HepG2 (cell line): ENCODE data around the gene INF2. TPM values are rescaled to one million over a fixed set of nuclear protein-coding genes. Genes with fewer than 3 reads are reported as not detected.

Experiments
- AKAP8 ChIP-seq: sonication (generic); formaldehyde crosslinking; IDR thresholded peaks from 2 replicates; pipeline ENCODE4 v1.5.1; 2020; ENCODE audit warnings: mild to moderate bottlenecking, missing genetic modification reagents
- ATF7 ChIP-seq, 2 experiments: fragments of 450-650 bp in 1 of 2; sonication (generic) in 1 of 2; formaldehyde crosslinking in 1 of 2; IDR thresholded peaks; 2 replicates each; pipeline versions ENCODE4 v1.4.0 to v1.6.1; 2016 to 2020; ENCODE audit warnings: antibody characterized with exemption in 1 of 2, mild to moderate bottlenecking in 1 of 2, missing genetic modification reagents in 1 of 2
- FOXO1 ChIP-seq: sonication (generic); formaldehyde crosslinking; IDR thresholded peaks from 2 replicates; pipeline ENCODE4 v1.4.0; 2020; ENCODE audit warnings: missing genetic modification reagents
- MAFG ChIP-seq: sonication (generic); formaldehyde crosslinking; IDR thresholded peaks from 2 replicates; pipeline ENCODE4 v1.5.1; 2020; ENCODE audit warnings: mild to moderate bottlenecking, missing genetic modification reagents
- ZC3H13 ChIP-seq: sonication (generic); formaldehyde crosslinking; IDR thresholded peaks from 2 replicates; pipeline ENCODE4 v1.8.1; 2023; ENCODE audit warnings: mild to moderate bottlenecking, missing genetic modification reagents, moderate library complexity
- ZFP62 ChIP-seq: sonication (generic); formaldehyde crosslinking; IDR thresholded peaks from 2 replicates; pipeline ENCODE4 v1.4.0; 2020; ENCODE audit warnings: missing genetic modification reagents
- ZNF260 ChIP-seq: sonication (generic); formaldehyde crosslinking; IDR thresholded peaks from 2 replicates; pipeline ENCODE4 v1.4.0; 2020; ENCODE audit warnings: missing genetic modification reagents, low read depth, mild to moderate bottlenecking, borderline replicate concordance
- ZNF451 ChIP-seq: sonication (generic); formaldehyde crosslinking; IDR thresholded peaks from 2 replicates; pipeline ENCODE4 v1.5.0; 2020; ENCODE audit warnings: mild to moderate bottlenecking, missing genetic modification reagents
- ZNF550 ChIP-seq: sonication (generic); formaldehyde crosslinking; IDR thresholded peaks from 2 replicates; pipeline ENCODE4 v1.4.0; 2020; ENCODE audit warnings: mild to moderate bottlenecking, missing genetic modification reagents, borderline replicate concordance
- ZNF567 ChIP-seq: sonication (generic); formaldehyde crosslinking; IDR thresholded peaks from 2 replicates; pipeline ENCODE4 v1.8.1; 2023; ENCODE audit warnings: mild to moderate bottlenecking, missing genetic modification reagents, borderline replicate concordance
- ZNF629 ChIP-seq: sonication (generic); formaldehyde crosslinking; conservative IDR thresholded peaks from 2 replicates; pipeline ENCODE4 v1.5.0; 2020; ENCODE audit warnings: missing genetic modification reagents
- ZNF709 ChIP-seq: sonication (generic); formaldehyde crosslinking; IDR thresholded peaks from 2 replicates; pipeline ENCODE4 v1.5.0; 2020; ENCODE audit warnings: mild to moderate bottlenecking, missing genetic modification reagents
- polyA plus RNA-seq, 8 experiments: library from polyadenylated mRNA; depleted of rRNA in 3 of 8; stranded (reverse) in 7 of 8; unstranded in 1 of 8; fragments of >200 nt; fragmentation: Illumina TruSeq in 4 of 8; extraction: Trizol in 4 of 8; gene quantifications; 2 replicates each; pipeline versions ENCODE4 v1.2.1 to v1.2.3, GENCODE V29; 2011 to 2016; ENCODE audit warnings: low read depth in 4 of 8, missing spikeins in 1 of 8, mixed read lengths in 1 of 8; ENCODE audit not compliant: insufficient read depth in 1 of 8
- total RNA-seq, 5 experiments: library from RNA; depleted of rRNA; stranded (reverse); fragments of >200 nt; fragmentation: Illumina TruSeq; extraction: Trizol; gene quantifications; 2 replicates each; pipeline ENCODE4 v1.2.3, GENCODE V29; 2016; ENCODE audit warnings: low read depth in 1 of 5
- TF ChIP-seq, protein P1 (sequence below): sonication (generic); formaldehyde crosslinking; IDR thresholded peaks from 2 replicates; pipeline ENCODE4 v1.4.0; 2020; ENCODE audit warnings: low read depth, missing genetic modification reagents
- TF ChIP-seq, protein P2 (sequence below): sonication (generic); formaldehyde crosslinking; conservative IDR thresholded peaks from 2 replicates; pipeline ENCODE4 v1.8.0; 2022; ENCODE audit warnings: mild to moderate bottlenecking, moderate library complexity, missing genetic modification reagents
- TF ChIP-seq, protein P3 (sequence below): sonication (generic); formaldehyde crosslinking; conservative IDR thresholded peaks from 2 replicates; pipeline ENCODE4 v1.4.0; 2020; ENCODE audit warnings: missing genetic modification reagents
- TF ChIP-seq, protein P4 (sequence below): sonication (generic); formaldehyde crosslinking; IDR thresholded peaks from 2 replicates; pipeline ENCODE4 v1.5.0; 2020; ENCODE audit warnings: mild to moderate bottlenecking, missing genetic modification reagents, borderline replicate concordance

The INF2 gene
- total and polyA plus RNA-seq, 2 of the 13 experiments (the other 11 are each of a cell fraction or from before 2014, with no cell fraction given): 16.4 to 26.4 TPM

DNA sequence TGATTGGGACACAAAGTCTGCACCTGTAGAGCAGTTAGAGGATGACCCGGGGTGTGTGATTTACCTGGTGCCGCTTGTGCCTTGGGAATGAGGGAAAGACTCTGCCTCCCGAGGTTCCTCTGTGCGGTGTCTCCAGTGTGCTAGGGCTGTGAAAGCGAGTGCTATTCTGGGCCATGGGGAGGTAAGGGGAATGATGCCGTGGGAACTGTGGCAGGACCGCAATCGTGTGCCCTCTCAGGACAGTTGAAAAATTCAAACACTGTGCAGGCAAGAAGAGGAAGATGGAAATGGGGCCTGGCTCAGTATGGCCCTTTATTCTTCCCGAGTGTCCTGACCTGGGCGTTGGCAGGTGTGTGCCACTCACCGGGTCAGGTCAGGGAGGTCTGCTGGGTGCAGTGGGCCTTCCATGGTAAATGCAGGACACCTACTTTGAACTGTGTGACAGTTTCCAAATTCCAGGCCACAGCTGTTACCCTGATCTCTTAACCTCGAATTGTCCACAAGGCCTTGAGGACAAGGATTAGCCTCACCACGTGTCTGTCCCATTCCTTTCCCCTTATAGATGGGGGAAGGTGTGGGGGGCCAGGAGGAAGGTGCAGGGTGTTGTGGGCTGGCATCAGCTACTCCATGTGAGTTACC is 64.9 kb downstream of the INF2 start (continued):
- TF ChIP-seq, protein P1, sequence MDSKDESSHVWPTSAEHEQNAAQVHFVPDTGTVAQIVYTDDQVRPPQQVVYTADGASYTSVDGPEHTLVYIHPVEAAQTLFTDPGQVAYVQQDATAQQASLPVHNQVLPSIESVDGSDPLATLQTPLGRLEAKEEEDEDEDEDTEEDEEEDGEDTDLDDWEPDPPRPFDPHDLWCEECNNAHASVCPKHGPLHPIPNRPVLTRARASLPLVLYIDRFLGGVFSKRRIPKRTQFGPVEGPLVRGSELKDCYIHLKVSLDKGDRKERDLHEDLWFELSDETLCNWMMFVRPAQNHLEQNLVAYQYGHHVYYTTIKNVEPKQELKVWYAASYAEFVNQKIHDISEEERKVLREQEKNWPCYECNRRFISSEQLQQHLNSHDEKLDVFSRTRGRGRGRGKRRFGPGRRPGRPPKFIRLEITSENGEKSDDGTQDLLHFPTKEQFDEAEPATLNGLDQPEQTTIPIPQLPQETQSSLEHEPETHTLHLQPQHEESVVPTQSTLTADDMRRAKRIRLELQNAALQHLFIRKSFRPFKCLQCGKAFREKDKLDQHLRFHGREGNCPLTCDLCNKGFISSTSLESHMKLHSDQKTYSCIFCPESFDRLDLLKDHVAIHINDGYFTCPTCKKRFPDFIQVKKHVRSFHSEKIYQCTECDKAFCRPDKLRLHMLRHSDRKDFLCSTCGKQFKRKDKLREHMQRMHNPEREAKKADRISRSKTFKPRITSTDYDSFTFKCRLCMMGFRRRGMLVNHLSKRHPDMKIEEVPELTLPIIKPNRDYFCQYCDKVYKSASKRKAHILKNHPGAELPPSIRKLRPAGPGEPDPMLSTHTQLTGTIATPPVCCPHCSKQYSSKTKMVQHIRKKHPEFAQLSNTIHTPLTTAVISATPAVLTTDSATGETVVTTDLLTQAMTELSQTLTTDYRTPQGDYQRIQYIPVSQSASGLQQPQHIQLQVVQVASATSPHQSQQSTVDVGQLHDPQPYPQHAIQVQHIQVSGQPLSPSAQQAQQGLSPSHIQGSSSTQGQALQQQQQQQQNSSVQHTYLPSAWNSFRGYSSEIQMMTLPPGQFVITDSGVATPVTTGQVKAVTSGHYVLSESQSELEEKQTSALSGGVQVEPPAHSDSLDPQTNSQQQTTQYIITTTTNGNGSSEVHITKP: no peak
- no peak for TF ChIP-seq ZNF260 (CRISPR knock-in tag)
- no peak for TF ChIP-seq ZNF567 (CRISPR knock-in tag)
- TF ChIP-seq ZNF550 (CRISPR knock-in tag): no peak
- TF ChIP-seq AKAP8 (CRISPR knock-in tag): no peak; the same call in 1 of the 2 replicates
- TF ChIP-seq, protein P2, sequence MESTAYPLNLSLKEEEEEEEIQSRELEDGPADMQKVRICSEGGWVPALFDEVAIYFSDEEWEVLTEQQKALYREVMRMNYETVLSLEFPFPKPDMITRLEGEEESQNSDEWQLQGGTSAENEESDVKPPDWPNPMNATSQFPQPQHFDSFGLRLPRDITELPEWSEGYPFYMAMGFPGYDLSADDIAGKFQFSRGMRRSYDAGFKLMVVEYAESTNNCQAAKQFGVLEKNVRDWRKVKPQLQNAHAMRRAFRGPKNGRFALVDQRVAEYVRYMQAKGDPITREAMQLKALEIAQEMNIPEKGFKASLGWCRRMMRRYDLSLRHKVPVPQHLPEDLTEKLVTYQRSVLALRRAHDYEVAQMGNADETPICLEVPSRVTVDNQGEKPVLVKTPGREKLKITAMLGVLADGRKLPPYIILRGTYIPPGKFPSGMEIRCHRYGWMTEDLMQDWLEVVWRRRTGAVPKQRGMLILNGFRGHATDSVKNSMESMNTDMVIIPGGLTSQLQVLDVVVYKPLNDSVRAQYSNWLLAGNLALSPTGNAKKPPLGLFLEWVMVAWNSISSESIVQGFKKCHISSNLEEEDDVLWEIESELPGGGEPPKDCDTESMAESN (CRISPR knock-in tag): no peak
- TF ChIP-seq ZFP62 (CRISPR knock-in tag): no peak
- TF ChIP-seq ZNF629 (CRISPR knock-in tag): no peak
- TF ChIP-seq ZNF709 (CRISPR knock-in tag): no peak; the same call in 1 of the 2 replicates
- TF ChIP-seq, protein P3, sequence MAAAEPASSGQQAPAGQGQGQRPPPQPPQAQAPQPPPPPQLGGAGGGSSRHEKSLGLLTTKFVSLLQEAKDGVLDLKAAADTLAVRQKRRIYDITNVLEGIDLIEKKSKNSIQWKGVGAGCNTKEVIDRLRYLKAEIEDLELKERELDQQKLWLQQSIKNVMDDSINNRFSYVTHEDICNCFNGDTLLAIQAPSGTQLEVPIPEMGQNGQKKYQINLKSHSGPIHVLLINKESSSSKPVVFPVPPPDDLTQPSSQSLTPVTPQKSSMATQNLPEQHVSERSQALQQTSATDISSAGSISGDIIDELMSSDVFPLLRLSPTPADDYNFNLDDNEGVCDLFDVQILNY: no peak
- no peak for TF ChIP-seq ATF7 (IDR thresholded peaks at IDR 0.05)
- TF ChIP-seq ATF7 (CRISPR knock-in tag; IDR thresholded peaks at IDR 0.05): no peak
- TF ChIP-seq FOXO1 (CRISPR knock-in tag): no peak
- TF ChIP-seq ZC3H13 (CRISPR knock-in tag): peak; percentile 83
- TF ChIP-seq ZNF451 (CRISPR knock-in tag): no peak
- TF ChIP-seq, protein P4, sequence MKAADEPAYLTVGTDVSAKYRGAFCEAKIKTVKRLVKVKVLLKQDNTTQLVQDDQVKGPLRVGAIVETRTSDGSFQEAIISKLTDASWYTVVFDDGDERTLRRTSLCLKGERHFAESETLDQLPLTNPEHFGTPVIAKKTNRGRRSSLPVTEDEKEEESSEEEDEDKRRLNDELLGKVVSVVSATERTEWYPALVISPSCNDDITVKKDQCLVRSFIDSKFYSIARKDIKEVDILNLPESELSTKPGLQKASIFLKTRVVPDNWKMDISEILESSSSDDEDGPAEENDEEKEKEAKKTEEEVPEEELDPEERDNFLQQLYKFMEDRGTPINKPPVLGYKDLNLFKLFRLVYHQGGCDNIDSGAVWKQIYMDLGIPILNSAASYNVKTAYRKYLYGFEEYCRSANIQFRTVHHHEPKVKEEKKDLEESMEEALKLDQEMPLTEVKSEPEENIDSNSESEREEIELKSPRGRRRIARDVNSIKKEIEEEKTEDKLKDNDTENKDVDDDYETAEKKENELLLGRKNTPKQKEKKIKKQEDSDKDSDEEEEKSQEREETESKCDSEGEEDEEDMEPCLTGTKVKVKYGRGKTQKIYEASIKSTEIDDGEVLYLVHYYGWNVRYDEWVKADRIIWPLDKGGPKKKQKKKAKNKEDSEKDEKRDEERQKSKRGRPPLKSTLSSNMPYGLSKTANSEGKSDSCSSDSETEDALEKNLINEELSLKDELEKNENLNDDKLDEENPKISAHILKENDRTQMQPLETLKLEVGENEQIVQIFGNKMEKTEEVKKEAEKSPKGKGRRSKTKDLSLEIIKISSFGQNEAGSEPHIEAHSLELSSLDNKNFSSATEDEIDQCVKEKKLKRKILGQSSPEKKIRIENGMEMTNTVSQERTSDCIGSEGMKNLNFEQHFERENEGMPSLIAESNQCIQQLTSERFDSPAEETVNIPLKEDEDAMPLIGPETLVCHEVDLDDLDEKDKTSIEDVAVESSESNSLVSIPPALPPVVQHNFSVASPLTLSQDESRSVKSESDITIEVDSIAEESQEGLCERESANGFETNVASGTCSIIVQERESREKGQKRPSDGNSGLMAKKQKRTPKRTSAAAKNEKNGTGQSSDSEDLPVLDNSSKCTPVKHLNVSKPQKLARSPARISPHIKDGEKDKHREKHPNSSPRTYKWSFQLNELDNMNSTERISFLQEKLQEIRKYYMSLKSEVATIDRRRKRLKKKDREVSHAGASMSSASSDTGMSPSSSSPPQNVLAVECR (CRISPR knock-in tag): peak; percentile 24; the same call in 1 of the 2 replicates
- no peak for TF ChIP-seq MAFG
